ENCODE data around the gene PHF23. TPM values are rescaled to one million over a fixed set of nuclear protein-coding genes. Genes with fewer than 3 reads are reported as not detected.
A peak's percentile ranks its signal among the peaks of the same experiment; 100 is the strongest.

PHF23 gene
- total RNA-seq, 6 experiments from 2014 or later: 57.0 to 75.0 (median 68.2) TPM

DNA sequence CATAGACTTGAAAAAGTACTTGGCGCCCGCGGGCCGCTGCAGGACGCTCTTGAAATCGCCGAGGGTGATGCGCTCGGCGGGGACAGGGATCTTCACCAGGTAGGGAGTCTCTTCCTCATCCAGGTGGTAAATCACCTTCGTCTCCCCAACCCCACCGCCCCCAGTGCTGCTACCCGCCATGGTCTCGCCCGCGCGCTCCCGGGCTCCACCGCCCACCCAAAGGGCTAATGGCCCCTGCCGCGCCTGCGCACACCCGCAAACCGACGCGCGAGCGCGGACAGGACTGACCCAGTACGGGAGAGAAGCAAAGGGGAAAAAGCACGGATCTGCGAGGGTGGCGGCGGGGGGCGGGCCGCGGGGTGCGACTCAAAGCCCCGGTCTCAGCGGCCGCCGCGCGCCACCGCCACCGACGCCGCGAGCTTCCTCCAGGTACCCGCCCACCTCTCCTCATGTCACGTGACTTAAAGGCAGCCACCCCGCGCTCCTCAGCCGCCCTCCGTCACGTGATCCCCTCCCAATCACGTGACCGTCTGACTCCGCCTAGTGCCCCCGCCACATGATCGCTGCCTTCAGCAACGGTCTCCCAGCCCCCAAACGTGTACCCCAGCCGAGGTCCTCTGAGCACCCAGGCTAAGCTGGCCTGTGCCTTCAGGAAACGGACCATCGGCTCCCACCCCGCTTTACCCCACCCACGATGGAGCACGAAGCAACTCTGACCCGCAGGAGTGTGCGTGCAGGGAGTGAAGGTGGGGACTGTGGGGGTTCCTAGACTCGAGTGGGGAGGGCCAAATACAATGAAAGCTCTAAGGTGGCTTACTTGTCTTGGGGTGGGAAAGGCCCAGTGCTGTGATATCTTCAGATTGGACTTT lies 4.9 kb downstream of the PHF23 start, which contains the start of gene DVL2:
Gene DVL2, minus strand, starts transcription at position 435 of the 869 bp plus-strand sequence. Its CDS starts 255 bp downstream, at position 180.
- no peaks in the 10 kb centered on the region for H3K9me3 Mint-ChIP-seq
- H3K27me3 Mint-ChIP-seq (ENCODE audit: insufficient read depth): peaks cover 8% of the 10 kb centered on the region
- TF ChIP-seq, protein P1, sequence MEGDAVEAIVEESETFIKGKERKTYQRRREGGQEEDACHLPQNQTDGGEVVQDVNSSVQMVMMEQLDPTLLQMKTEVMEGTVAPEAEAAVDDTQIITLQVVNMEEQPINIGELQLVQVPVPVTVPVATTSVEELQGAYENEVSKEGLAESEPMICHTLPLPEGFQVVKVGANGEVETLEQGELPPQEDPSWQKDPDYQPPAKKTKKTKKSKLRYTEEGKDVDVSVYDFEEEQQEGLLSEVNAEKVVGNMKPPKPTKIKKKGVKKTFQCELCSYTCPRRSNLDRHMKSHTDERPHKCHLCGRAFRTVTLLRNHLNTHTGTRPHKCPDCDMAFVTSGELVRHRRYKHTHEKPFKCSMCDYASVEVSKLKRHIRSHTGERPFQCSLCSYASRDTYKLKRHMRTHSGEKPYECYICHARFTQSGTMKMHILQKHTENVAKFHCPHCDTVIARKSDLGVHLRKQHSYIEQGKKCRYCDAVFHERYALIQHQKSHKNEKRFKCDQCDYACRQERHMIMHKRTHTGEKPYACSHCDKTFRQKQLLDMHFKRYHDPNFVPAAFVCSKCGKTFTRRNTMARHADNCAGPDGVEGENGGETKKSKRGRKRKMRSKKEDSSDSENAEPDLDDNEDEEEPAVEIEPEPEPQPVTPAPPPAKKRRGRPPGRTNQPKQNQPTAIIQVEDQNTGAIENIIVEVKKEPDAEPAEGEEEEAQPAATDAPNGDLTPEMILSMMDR (IDR thresholded peaks at IDR 0.05): no peak
- peak; percentile 91 for DNase-seq
- peaks cover 59% of the 10 kb centered on the region for H3K4me1 Mint-ChIP-seq (ENCODE audit: low read depth)
- H3K4me3 Mint-ChIP-seq: peak within 1 kb of the TSS; percentile 97
- peak within 1 kb of the TSS; percentile 88 for H3K27ac Mint-ChIP-seq
- peaks cover 54% of the 10 kb centered on the region for H3K36me3 Mint-ChIP-seq (ENCODE audit: low read depth)

DNA sequence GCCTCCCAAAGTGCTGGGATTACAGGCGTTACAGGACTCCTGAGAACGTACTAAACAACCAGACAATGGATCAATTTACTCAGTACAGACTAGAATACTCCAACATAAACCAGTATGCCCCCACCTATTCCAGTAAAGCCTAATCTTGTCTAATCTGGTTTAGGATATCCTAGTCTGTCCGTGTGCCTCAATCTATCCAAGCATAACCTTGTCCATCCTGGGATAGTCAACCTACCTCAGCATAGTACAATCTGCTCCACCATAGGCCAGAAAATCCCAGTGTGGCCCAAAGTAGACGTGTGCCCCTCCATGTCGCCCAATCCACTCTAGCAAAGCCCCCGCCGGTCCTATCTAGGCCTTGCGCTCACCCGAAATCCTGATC lies 5.6 kb downstream of the PHF23 start:
- H3K27ac Mint-ChIP-seq: peak overlapping the region; percentile 88
- peaks cover 61% of the 10 kb centered on the region for H3K36me3 Mint-ChIP-seq (ENCODE audit: low read depth)
- peak overlapping the region; percentile 97 for H3K4me3 Mint-ChIP-seq
- DNase-seq: no peak
- no peaks in the 10 kb centered on the region for H3K9me3 Mint-ChIP-seq
- H3K27me3 Mint-ChIP-seq (ENCODE audit: insufficient read depth): peaks cover 8% of the 10 kb centered on the region
- peaks cover 59% of the 10 kb centered on the region for H3K4me1 Mint-ChIP-seq (ENCODE audit: low read depth)
- TF ChIP-seq, protein P1 (IDR thresholded peaks at IDR 0.05): no peak

GRCh38 chr17:7232114-7232513 lies 7.1 kb downstream of the PHF23 start:
- no peaks in the 10 kb centered on the region for H3K9me3 Mint-ChIP-seq
- H3K27ac Mint-ChIP-seq: peak overlapping the region; percentile 10; the same call in 1 of the 2 replicates

GRCh38 chr17:7229504-7229903 lies 9.8 kb downstream of the PHF23 start:
- Mint-ChIP-seq H3K27me3 (ENCODE audit: insufficient read depth) (peaks cover 2% of the 10 kb centered on the region), H3K4me3 (no peak overlapping the region)

More at GRCh38 chr17:7232114-7232513, 7.1 kb downstream of the PHF23 start:
- H3K36me3 Mint-ChIP-seq (ENCODE audit: low read depth): peaks cover 67% of the 10 kb centered on the region
- DNase-seq: no peak
- TF ChIP-seq, protein P1 (IDR thresholded peaks at IDR 0.05): no peak
- peak overlapping the region; percentile 25 for H3K4me3 Mint-ChIP-seq
- H3K27me3 Mint-ChIP-seq (ENCODE audit: insufficient read depth): peaks cover 8% of the 10 kb centered on the region
- peaks cover 60% of the 10 kb centered on the region for H3K4me1 Mint-ChIP-seq (ENCODE audit: low read depth)

DNA sequence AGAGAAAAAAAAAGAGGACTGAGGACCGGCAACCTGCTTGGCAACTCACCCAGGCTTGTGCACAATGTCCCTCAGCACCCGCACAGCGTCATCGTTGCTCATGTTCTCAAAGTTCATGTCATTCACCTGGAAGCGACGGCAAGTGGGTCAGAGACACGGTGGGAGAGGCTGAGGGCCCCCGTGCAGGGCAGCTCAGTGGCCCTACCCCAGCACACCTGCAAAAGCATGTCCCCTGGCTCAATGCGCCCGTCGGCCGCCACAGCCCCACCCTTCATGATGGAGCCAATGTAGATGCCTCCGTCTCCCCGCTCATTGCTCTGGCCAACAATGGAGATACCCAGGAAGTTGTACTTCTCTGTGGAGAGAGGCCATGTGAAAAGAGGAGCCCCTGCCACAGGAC lies 10.3 kb downstream of the PHF23 start:
- H3K36me3 Mint-ChIP-seq (ENCODE audit: low read depth): peaks cover 43% of the 10 kb centered on the region

More at GRCh38 chr17:7229504-7229903, 9.8 kb downstream of the PHF23 start:
- H3K9me3 Mint-ChIP-seq: no peaks in the 10 kb centered on the region
- TF ChIP-seq, protein P1 (IDR thresholded peaks at IDR 0.05): no peak
- peaks cover 34% of the 10 kb centered on the region for H3K4me1 Mint-ChIP-seq (ENCODE audit: low read depth)
- no peak for DNase-seq
- no peak overlapping the region; the same call in 1 of the 2 replicates for H3K27ac Mint-ChIP-seq
- H3K36me3 Mint-ChIP-seq (ENCODE audit: low read depth): peaks cover 41% of the 10 kb centered on the region

More for the DNA sequence above, 10.3 kb downstream of the PHF23 start:
- Mint-ChIP-seq H3K4me3 (no peak overlapping the region), H3K9me3 (no peaks in the 10 kb centered on the region), H3K27me3 (ENCODE audit: insufficient read depth) (no peaks in the 10 kb centered on the region; the same call in none of the 2 replicates), H3K4me1 (ENCODE audit: low read depth) (peaks cover 34% of the 10 kb centered on the region), H3K27ac (no peak overlapping the region)
- DNase-seq: no peak
- TF ChIP-seq, protein P1 (IDR thresholded peaks at IDR 0.05): no peak
